Measurements from ENCODE around the gene DENR. TPM values are rescaled to one million over a fixed set of nuclear protein-coding genes. Genes with fewer than 3 reads are reported as not detected.

The DENR gene
- total and polyA plus RNA-seq, 2 of the 13 experiments (the other 11 are each of a cell fraction or from before 2014, with no cell fraction given): 30.0 to 59.1 TPM

GRCh38 chr12:122721057-122721545 is 31.5 kb upstream of the DENR start (continued):
- peak; percentile 55; the same call in 1 of the 2 replicates for TF ChIP-seq ZNF124 (CRISPR knock-in tag; IDR thresholded peaks at IDR 0.05)
- no peak for TF ChIP-seq PREB (CRISPR knock-in tag; IDR thresholded peaks at IDR 0.05)
- TF ChIP-seq, protein P1, sequence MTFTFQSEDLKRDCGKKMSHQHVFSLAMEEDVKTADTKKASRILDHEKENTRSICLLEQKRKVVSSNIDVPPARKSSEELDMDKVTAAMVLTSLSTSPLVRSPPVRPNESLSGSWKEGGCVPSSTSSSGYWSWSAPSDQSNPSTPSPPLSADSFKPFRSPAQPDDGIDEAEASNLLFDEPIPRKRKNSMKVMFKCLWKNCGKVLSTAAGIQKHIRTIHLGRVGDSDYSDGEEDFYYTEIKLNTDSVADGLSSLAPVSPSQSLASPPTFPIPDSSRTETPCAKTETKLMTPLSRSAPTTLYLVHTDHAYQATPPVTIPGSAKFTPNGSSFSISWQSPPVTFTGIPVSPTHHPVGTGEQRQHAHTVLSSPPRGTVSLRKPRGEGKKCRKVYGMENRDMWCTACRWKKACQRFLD (CRISPR knock-in tag; IDR thresholded peaks at IDR 0.05; ENCODE audit: borderline replicate concordance): no peak
- TF ChIP-seq RBFOX2 (IDR thresholded peaks at IDR 0.05; ENCODE audit: low read depth, low read length): no peak
- TF ChIP-seq FOXO4 (CRISPR knock-in tag; conservative IDR thresholded peaks at IDR 0.05): no peak
- TF ChIP-seq ERF (CRISPR knock-in tag; IDR thresholded peaks at IDR 0.05): 0 out of 2 replicates have a peak, but pooled peaks have one; percentile 24
- no peak for TF ChIP-seq GTF3A (CRISPR knock-in tag; conservative IDR thresholded peaks at IDR 0.05)
- no peak for TF ChIP-seq ZNF510 (CRISPR knock-in tag; IDR thresholded peaks at IDR 0.05; ENCODE audit: low read depth)
- TF ChIP-seq FOXK2 (IDR thresholded peaks at IDR 0.05): no peak
- no peak for TF ChIP-seq CREB1 (IDR thresholded peaks at IDR 0.05)
- no peak for TF ChIP-seq CREB1 (CRISPR knock-in tag; IDR thresholded peaks at IDR 0.05)
- no peak for TF ChIP-seq LCORL (IDR thresholded peaks at IDR 0.05)
- TF ChIP-seq LCORL (CRISPR knock-in tag; IDR thresholded peaks at IDR 0.05): peak; percentile 54; the same call in 1 of the 2 replicates
- TF ChIP-seq, protein P2, sequence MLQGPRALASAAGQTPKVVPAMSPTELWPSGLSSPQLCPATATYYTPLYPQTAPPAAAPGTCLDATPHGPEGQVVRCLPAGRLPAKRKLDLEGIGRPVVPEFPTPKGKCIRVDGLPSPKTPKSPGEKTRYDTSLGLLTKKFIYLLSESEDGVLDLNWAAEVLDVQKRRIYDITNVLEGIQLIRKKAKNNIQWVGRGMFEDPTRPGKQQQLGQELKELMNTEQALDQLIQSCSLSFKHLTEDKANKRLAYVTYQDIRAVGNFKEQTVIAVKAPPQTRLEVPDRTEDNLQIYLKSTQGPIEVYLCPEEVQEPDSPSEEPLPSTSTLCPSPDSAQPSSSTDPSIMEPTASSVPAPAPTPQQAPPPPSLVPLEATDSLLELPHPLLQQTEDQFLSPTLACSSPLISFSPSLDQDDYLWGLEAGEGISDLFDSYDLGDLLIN (CRISPR knock-in tag; IDR thresholded peaks at IDR 0.05; ENCODE audit: borderline replicate concordance): no peak
- no peak for TF ChIP-seq ZNF383 (CRISPR knock-in tag; IDR thresholded peaks at IDR 0.05; ENCODE audit: borderline replicate concordance)
- TF ChIP-seq ZNF446 (CRISPR knock-in tag; IDR thresholded peaks at IDR 0.05): no peak
- TF ChIP-seq ZNF788 (CRISPR knock-in tag; IDR thresholded peaks at IDR 0.05; ENCODE audit: borderline replicate concordance): no peak; the same call in 1 of the 2 replicates
- no peak for TF ChIP-seq SOX6 (IDR thresholded peaks at IDR 0.05)
- peak; percentile 37; the same call in 1 of the 2 replicates for TF ChIP-seq SOX6 (CRISPR knock-in tag; IDR thresholded peaks at IDR 0.05)
- peak; percentile 92 for TF ChIP-seq PPARG (CRISPR knock-in tag; conservative IDR thresholded peaks at IDR 0.05)
- no peak for TF ChIP-seq SYNCRIP (IDR thresholded peaks at IDR 0.05; ENCODE audit: insufficient read depth, low read depth, low read length)
- TF ChIP-seq ZNF678 (CRISPR knock-in tag; IDR thresholded peaks at IDR 0.05): no peak
- TF ChIP-seq ZNF326 (CRISPR knock-in tag; IDR thresholded peaks at IDR 0.05; ENCODE audit: borderline replicate concordance): no peak
